GM19372 (cell line): ENCODE results near the gene IL13RA2.

Experiments
- ATAC-seq: cut with Tn5 transposase; IDR thresholded peaks from one replicate; pipeline ENCODE4 v1.9.1; 2021; ENCODE audit warnings: mild to moderate bottlenecking, low read depth, moderate library complexity; ENCODE audit not compliant: unreplicated experiment

Gene IL13RA2

DNA sequence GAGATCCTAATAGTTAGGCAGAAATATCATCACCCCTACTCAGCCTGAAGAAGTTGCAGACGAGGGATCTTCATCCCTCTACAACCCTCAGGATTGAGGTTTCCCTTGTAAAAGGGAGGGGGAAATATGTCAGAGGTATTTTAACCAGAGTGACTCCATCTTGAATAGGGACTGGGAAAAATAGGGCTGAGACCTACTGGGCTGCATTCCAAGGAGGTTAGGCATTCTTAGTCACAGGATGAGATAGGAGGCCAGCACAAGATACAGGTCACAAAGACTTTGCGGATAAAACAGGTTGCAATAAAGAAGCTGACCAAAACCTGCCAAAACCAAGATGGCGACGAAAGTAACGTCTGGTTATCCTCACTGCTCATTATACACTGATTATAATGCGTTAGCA, 17.5 kb downstream of the IL13RA2 start:
- no peak for ATAC-seq

- no peak for ATAC-seq
Observed at GRCh38 chrX:114997779-114998178, 19.6 kb downstream of the IL13RA2 start.

- ATAC-seq, result no peak
Observed at GRCh38 chrX:114985967-114986592, 31.3 kb downstream of the IL13RA2 start.

DNA sequence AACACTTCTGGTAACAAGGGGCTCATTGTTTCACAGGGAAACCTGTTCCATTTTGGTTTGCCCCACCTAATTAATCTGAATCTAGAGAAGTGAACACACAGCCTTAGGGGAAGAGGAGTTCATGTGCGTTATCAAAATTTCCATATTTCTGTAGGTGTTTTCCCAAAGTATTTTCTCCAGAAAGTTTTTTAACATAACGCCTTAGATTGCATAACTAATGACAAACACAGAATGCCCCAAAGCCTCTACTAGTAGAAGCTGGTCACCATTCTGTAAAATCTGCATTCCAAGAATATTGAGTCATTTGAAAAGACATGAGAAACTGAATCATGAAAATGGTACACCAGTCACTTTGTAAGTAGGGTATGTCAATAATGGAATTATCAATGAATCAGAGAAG, 41.1 kb downstream of the IL13RA2 start:
- no peak for ATAC-seq

- no peak for ATAC-seq
Observed at GRCh38 chrX:114973013-114973412, 44.4 kb downstream of the IL13RA2 start.

GRCh38 chrX:114970806-114971205, 46.6 kb downstream of the IL13RA2 start:
- ATAC-seq, result no peak

DNA sequence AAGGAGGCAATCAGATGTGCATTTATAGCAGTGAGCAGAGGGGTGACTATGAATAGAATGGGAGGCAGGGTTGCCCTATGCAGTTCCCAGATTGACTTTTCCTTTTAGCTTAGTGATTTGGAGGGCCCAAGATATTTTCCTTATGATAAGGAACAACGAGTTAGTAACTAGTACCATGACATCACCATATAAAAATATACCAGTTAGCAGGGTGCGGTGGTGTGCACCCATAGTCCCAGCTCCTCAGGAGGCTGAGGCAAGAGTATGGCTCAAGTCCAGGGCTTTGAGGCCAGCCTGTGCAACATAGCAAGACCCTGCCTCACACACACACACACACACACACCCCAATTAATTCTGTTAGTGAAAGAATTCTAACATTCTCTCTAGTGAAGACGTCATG, 53.0 kb downstream of the IL13RA2 start:
- no peak for ATAC-seq

DNA sequence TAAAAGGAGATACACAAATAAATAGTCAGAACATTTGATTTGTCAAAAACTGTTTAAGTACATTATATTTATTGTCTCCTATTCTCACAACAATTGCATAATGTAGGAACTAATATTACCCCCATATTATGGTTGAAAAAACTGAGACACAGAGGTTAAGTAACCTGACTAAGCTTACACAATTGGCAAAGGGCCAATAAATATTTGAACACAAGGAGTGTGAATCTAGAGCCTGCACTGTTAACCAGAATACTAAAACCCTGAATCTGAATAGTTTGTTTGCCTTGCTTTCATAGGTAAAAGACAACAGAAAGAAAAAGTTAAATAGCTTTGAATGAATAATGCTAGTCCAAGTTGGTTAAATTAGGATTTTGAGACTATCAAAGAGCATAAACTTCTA, 55.2 kb downstream of the IL13RA2 start:
- no peak for ATAC-seq

DNA sequence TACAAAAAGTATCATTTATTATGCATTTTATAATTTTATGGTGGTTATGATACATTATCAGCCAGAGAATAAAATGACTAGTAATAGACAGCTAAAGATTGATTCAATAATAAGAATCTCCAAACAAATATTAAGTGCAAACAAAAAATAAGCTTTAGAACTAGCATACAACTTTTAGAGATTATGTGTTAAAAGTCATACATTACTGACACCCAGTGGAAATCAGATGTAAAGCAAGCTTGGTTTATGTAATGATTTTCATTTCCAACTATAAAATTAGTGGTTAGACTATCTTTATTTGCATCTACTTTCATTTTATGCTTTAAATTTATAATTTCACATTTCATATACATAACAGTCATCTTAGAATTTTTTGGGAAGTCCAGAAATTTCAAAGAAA, 57.7 kb downstream of the IL13RA2 start:
- no peak for ATAC-seq
